ENCODE measurements around the gene KEL.

GRCh38 chr7:142998966-142999365 lies 36.8 kb upstream of the KEL start:
- TF ChIP-seq EZH2 (IDR thresholded peaks at IDR 0.05; ENCODE audit: borderline replicate concordance, low read depth, low read length, severe bottlenecking): no peak
- TF ChIP-seq CTCF (IDR thresholded peaks at IDR 0.05; ENCODE audit: extremely low read depth in 1 of 2, insufficient read depth in 1 of 2, low read depth in 1 of 2, low read length in 2 of 2): no peak
- no peak for TF ChIP-seq POLR2A (IDR thresholded peaks at IDR 0.05; ENCODE audit: low read depth, low read length)
- no peak for TF ChIP-seq JUN (IDR thresholded peaks at IDR 0.05; ENCODE audit: borderline replicate concordance, insufficient read depth, insufficient read length, low read depth)
- TF ChIP-seq POLR2AphosphoS5 (IDR thresholded peaks at IDR 0.05; ENCODE audit: insufficient read depth, low read depth, low read length): no peak
